ENCODE data around the gene RSPH10B2.
"Not testable (repeated sequence)": the region's sequence is repeated elsewhere in the genome, so short reads cannot be mapped to it uniquely, and the experiment has no call there.

The RSPH10B2 gene

DNA sequence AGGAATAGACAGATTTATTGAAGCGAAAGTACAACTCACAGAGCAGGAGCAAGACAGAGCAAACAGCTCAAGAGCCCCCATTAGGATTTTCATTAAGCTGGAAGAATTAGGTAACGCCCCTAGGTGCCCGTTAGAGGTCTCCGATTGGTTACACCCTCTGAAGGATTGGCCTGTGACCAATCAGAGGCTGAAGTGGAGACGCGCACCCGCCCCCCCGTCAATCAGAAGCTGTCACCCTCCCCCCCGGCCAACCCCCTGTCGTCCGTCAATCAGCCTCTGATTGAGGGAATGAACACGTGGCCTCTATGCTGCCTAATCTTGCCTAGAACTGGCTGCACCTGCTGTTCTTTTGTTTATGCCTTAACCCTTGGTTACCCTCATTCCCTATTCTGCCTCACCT lies 73.3 kb downstream of the RSPH10B2 start:
- in situ Hi-C loops (cut with HindIII; ENCODE audit: low sequenced_read_pairs); H3K4me3 ChIP-seq (ENCODE audit: low read depth, low read length); DNase-seq (ENCODE audit: low read depth): not testable (repeated sequence)

DNA sequence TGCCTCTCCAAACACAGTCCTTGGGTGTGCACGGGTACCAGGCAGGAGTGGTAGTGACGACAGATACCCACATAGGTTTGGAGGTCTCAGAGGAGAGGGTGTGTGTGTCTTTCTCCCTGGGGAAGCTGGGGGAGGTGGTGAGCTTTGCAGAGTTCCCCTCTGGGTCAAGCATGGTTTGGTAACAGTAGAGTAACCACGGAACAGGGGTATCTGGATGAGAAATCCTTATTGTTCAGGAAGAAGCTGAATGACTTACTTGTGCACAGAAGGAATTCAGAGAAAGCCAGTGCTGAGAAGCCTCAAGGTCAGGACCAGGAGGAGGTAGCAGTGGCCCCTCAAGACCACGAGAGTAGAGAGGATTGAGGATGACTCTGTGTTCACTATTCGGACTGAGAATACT lies 75.7 kb downstream of the RSPH10B2 start:
- H3K4me3 ChIP-seq (ENCODE audit: low read depth, low read length); in situ Hi-C loops (cut with HindIII; ENCODE audit: low sequenced_read_pairs): not testable (repeated sequence)

DNA sequence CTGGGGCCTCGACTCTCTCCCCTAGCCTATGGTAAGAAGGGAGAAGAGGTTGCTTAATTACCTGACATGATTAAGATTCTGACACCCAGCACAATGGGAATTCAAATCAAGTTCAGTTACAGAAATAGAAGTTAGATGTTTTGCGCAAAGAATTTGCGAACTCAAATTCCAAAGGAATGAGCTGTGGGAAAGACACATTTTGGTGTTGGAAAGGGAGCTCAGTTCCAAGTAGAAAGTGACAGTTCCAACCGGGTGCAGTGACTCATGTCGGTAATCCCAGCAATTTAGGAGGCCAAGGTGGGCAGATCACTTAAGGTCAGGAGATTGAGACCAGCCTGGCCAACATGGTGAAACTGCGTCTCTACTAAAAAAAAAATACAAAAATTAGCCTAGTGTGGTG lies 76.1 kb downstream of the RSPH10B2 start:
- in situ Hi-C loops (cut with HindIII; ENCODE audit: low sequenced_read_pairs); DNase-seq (ENCODE audit: low read depth); H3K4me3 ChIP-seq (ENCODE audit: low read depth, low read length): not testable (repeated sequence)

More for the DNA sequence above, 75.7 kb downstream of the RSPH10B2 start:
- not testable (repeated sequence) for DNase-seq (ENCODE audit: low read depth)

DNA sequence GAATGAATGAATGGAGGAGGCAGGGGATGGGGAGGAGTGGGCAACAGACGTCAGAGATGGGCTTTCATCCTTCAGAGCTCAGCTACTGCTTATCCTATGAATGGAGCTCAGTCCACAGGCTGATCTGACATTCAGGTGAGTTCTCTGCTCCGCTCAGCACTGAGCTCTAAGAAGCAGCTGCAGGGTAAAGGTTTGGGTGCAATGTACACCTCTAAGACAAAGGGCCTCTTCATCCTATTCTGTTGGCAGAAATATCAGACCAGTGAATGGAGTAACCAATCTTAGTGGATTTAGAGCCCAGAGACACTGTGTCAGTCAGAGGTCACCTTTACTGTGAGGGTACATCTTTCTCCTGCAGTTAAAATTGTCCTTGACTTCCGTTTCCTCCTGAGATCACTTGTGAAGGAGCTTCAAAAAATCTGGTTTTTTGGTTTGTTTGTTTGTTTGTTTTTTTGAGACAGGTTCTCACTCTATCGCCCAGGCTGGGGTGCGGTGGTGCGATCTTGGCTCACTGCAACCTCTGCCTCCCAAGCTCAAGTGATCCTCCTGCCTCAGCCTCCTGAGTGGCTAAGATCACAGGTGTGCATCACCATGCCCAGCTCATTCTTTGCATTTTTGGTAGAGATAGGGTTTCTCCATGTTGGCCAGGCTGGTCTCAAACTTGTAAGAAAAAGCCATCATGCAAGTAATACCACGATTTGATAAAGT lies 77.3 kb downstream of the RSPH10B2 start:
- DNase-seq (ENCODE audit: low read depth): no peak
- TF ChIP-seq, protein P1, sequence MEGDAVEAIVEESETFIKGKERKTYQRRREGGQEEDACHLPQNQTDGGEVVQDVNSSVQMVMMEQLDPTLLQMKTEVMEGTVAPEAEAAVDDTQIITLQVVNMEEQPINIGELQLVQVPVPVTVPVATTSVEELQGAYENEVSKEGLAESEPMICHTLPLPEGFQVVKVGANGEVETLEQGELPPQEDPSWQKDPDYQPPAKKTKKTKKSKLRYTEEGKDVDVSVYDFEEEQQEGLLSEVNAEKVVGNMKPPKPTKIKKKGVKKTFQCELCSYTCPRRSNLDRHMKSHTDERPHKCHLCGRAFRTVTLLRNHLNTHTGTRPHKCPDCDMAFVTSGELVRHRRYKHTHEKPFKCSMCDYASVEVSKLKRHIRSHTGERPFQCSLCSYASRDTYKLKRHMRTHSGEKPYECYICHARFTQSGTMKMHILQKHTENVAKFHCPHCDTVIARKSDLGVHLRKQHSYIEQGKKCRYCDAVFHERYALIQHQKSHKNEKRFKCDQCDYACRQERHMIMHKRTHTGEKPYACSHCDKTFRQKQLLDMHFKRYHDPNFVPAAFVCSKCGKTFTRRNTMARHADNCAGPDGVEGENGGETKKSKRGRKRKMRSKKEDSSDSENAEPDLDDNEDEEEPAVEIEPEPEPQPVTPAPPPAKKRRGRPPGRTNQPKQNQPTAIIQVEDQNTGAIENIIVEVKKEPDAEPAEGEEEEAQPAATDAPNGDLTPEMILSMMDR (IDR thresholded peaks at IDR 0.05; ENCODE audit: low read depth, low read length, missing control alignments): no peak
- H3K4me3 ChIP-seq (ENCODE audit: low read depth, low read length): no peak overlapping the region
- in situ Hi-C loops (cut with HindIII; ENCODE audit: low sequenced_read_pairs): no loop called here

DNA sequence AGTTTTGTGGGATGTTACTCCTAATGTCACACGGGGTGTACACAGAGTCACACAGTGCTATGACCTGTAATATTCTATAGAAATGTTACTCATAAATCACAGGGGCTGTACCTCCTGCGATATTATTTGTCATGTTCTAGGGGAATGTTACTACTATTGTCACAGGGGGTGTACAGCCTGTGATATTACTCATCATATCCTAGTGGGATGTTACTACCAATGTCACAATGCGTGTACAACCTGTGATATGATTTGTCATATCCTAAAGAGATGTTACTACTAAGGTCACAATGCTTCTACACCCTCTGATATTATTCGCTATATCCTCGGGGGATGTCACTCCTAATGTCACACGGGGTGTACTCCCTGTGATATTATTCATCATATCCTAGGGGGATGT lies 79.7 kb downstream of the RSPH10B2 start:
- TF ChIP-seq, protein P1 (IDR thresholded peaks at IDR 0.05; ENCODE audit: low read depth, low read length, missing control alignments): no peak
- in situ Hi-C loops (cut with HindIII; ENCODE audit: low sequenced_read_pairs): no loop called here
- no peak overlapping the region for H3K4me3 ChIP-seq (ENCODE audit: low read depth, low read length)
- DNase-seq (ENCODE audit: low read depth): no peak

DNA sequence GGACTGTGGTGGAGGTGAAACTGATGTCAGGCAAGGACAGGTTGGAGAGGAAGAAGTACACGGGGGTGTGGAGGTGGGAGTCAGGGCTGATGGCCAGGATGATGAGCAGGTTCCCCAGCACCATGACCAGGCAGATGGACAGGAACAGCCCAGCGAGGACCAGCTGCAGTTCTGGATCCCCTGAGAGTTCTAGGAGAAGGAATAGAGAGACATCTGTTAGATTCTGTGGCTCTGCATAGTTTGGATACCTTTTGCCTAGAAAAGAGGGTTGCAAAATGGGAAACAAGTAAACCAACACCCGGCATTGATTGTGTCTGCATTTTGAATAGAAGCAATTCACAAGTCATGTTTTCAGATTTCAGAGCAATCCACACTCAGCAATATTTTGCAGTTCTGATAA lies 81.6 kb downstream of the RSPH10B2 start:
- DNase-seq (ENCODE audit: low read depth); in situ Hi-C loops (cut with HindIII; ENCODE audit: low sequenced_read_pairs): not testable (repeated sequence)

DNA sequence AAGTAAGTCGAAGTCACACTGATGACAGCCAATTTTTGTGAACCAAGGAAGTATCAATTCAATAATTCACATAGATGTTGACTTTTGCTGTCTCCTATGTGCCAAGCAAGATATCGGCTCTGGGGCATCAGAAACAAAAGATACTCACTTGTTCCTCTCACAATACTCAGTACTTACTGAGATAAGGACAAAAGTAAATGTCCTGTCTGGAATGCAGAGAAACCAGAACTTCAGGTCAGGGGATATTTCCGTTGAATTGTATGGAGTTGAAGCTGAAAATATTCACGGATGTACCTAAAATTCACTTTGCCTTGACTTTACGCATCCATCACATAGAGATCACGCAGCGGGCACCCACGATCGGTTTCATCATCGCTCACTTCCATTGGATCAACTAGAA lies 83.2 kb downstream of the RSPH10B2 start:
- H3K4me3 ChIP-seq (ENCODE audit: low read depth, low read length); DNase-seq (ENCODE audit: low read depth); in situ Hi-C loops (cut with HindIII; ENCODE audit: low sequenced_read_pairs): not testable (repeated sequence)

More for the DNA sequence above, 81.6 kb downstream of the RSPH10B2 start:
- not testable (repeated sequence) for H3K4me3 ChIP-seq (ENCODE audit: low read depth, low read length)

DNA sequence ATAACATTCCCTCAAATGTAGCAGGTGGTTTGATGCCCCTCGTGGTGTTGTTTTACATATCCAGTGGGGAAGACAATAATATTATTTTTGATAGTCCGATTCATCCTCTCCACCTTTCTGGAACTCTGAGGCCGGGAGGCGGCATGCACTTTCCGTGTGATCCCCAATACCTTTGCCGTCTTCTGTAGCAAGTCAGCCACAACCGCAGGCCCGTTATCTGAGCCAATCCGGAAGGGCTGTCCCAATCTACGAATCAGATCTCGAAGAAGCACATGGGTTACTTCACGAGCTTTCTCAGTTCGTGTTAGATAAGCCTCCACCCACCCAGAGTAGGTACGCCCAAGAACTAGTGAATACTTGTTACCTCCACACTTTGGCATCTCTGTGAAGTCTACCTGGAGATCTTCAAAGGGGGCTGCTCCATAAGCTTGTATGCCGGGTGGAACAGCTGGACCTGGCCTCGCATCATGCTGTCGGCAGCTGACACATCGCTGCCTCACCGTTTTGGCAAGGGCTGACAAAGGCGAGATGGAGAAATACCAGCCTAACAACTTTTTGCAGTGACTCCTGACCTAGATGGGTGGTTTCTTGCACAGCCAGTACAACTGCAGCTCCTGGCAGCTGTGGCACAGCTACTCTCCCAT lies 88.5 kb downstream of the RSPH10B2 start:
- DNase-seq (ENCODE audit: low read depth); H3K4me3 ChIP-seq (ENCODE audit: low read depth, low read length); in situ Hi-C loops (cut with HindIII; ENCODE audit: low sequenced_read_pairs): not testable (repeated sequence)

DNA sequence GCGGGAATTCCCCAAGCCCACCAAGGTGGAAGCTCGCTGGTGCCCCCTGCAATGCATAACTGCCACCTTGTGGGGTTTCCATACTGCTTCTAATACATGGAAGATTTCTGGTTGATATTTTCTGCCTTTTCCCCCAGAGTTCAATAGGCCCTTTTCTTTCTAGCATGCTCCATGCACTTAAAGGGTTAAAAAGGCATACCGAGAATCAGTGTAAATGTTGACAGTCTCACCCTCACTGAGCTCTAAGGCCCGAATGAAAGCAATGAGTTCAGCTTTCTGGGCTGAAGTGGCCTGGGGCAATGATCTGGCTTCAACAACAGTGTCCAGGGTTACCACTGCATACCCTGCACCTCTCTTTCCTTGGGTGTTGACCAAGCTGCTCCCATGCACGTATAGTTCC lies 89.2 kb downstream of the RSPH10B2 start:
- DNase-seq (ENCODE audit: low read depth); in situ Hi-C loops (cut with HindIII; ENCODE audit: low sequenced_read_pairs); H3K4me3 ChIP-seq (ENCODE audit: low read depth, low read length): not testable (repeated sequence)

DNA sequence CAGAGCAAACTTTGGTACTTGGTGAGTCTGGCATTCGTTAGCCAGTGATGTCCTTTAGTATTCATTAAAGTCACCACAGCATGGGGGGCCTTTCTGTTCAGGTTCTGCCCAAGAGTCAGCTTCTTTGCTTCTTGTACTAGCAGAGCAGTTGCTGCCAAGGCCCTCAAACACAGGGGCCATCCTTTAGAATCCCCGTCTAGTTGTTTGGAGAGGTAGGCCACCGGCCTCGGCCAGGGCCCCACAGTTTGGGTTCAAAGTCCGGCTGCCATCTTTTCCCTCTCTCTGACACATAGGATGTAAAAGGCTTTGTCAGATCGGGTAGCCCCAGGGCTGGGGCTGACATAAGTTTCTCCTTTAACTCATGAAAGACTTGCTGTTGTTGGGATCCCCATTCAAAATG lies 89.8 kb downstream of the RSPH10B2 start:
- in situ Hi-C loops (cut with HindIII; ENCODE audit: low sequenced_read_pairs); DNase-seq (ENCODE audit: low read depth); H3K4me3 ChIP-seq (ENCODE audit: low read depth, low read length): not testable (repeated sequence)

DNA sequence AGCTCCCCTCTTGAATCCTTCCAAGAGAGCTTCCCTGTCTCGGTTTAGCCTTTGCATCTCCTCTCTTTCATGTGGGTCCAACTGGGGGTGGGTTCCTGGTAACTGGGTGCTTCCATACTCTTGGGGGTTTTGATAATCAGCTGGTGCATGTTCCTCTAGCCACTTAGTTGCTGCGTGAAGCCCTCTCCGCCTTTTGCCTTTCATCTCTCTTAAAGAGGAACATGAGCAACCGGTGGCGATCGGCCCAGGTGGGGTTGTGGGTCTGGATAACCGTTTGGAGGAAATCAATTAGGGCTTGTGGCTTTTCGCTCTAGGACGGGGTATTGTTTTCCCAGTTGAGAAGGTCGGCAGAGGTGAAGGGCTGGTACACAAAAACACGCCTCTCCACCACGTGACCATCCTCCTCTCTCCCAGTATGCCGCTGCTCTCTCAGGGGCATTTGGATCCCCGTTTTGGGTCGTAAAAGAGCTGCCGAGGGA lies 92.1 kb downstream of the RSPH10B2 start:
- in situ Hi-C loops (cut with HindIII; ENCODE audit: low sequenced_read_pairs); DNase-seq (ENCODE audit: low read depth); H3K4me3 ChIP-seq (ENCODE audit: low read depth, low read length): not testable (repeated sequence)

DNA sequence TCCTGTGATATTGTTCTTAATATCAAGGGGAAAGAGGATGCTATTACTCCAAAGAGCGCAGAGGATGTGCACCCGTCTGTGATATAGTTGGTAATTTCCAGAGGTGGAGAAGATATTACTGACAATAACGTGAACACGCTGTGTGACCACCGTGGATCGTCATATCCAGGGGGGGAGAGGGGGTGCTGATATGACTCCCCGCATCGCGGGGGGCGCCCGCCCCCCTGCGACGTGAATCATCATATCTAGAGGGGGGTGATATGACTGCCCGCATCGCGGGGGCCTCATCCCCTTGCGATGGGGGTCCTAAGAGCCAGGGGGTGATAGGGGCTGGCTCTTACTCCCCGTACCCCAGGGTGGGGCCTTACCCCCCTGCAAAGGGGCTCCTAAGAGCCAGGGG lies 93.8 kb downstream of the RSPH10B2 start:
- in situ Hi-C loops (cut with HindIII; ENCODE audit: low sequenced_read_pairs); DNase-seq (ENCODE audit: low read depth); H3K4me3 ChIP-seq (ENCODE audit: low read depth, low read length): not testable (repeated sequence)

All from astrocyte of the cerebellum (primary cell).